Neuronal stem cell (in vitro differentiated cells): ENCODE data around the gene TWF2.

ENCODE experiments used
- DNase-seq: peaks from one replicate; pipeline ENCODE4 v3.0.0-alpha.2; 2013; ENCODE audit warnings: low spot score
- H2AFZ ChIP-seq: one replicate; pipeline ENCODE4 v1.6.1; 2013; ENCODE audit warnings: mild to moderate bottlenecking, low read length, inconsistent platforms
- H2AK5ac ChIP-seq: 2 replicates; pipeline ENCODE4 v1.6.1; 2013; ENCODE audit warnings: low read depth, mild to moderate bottlenecking, inconsistent platforms, low read length, moderate library complexity, mixed read lengths
- H2BK120ac ChIP-seq: 2 replicates; pipeline ENCODE4 v1.6.1; 2013; ENCODE audit warnings: low read depth, mild to moderate bottlenecking, inconsistent platforms, low read length, moderate library complexity, mixed read lengths
- H2BK12ac ChIP-seq: one replicate; pipeline ENCODE4 v1.6.1; 2013; ENCODE audit warnings: low read length, inconsistent platforms
- H2BK15ac ChIP-seq: 2 replicates; pipeline ENCODE4 v1.6.1; 2013; ENCODE audit warnings: mild to moderate bottlenecking, low read length, inconsistent platforms, mixed read lengths
- H2BK5ac ChIP-seq: one replicate; pipeline ENCODE4 v1.6.1; 2013; ENCODE audit warnings: inconsistent platforms, mild to moderate bottlenecking, low read length, moderate library complexity
- H3K14ac ChIP-seq: one replicate; pipeline ENCODE4 v1.6.1; 2013; ENCODE audit warnings: low read length, inconsistent platforms
- H3K18ac ChIP-seq: 2 replicates; pipeline ENCODE4 v1.6.1; 2013; ENCODE audit warnings: low read length, inconsistent platforms
- H3K23ac ChIP-seq: 2 replicates; pipeline ENCODE4 v1.6.1; 2013; ENCODE audit warnings: low read depth, mild to moderate bottlenecking, mixed read lengths, low read length, inconsistent platforms; ENCODE audit not compliant: poor library complexity
- H3K27ac ChIP-seq: replicated peaks from 3 replicates; pipeline ENCODE4 v1.5.1; 2013; ENCODE audit warnings: low read length, inconsistent platforms
- H3K27me3 ChIP-seq, 3 experiments: 2 replicates each; pipeline ENCODE4 v1.6.1; 2013; ENCODE audit warnings: low read length in 3 of 3, mild to moderate bottlenecking in 2 of 3, inconsistent platforms in 1 of 3, low read depth in 1 of 3, mixed read lengths in 1 of 3, moderate library complexity in 1 of 3; ENCODE audit not compliant: control insufficient read depth in 3 of 3, insufficient read depth in 3 of 3
- H3K36me3 ChIP-seq, 2 donors: replicated peaks in 1 of 2; 2 replicates each; pipeline ENCODE4 v1.6.1; 2013; ENCODE audit warnings: low read length in 2 of 2; ENCODE audit not compliant: control insufficient read depth in 2 of 2, insufficient read depth in 2 of 2
- H3K4ac ChIP-seq: 2 replicates; pipeline ENCODE4 v1.6.1; 2013; ENCODE audit warnings: inconsistent platforms, mild to moderate bottlenecking, low read length, moderate library complexity
- H3K4me1 ChIP-seq, 2 donors: 1 replicate in 1 of 2; 2 replicates in 1 of 2; pipeline ENCODE4 v1.6.1; 2013; ENCODE audit warnings: low read length in 2 of 2, low read depth in 1 of 2; ENCODE audit not compliant: control insufficient read depth in 2 of 2, insufficient read depth in 1 of 2
- H3K4me2 ChIP-seq: one replicate; pipeline ENCODE4 v1.6.1; 2013; ENCODE audit warnings: mild to moderate bottlenecking, low read length, inconsistent platforms; ENCODE audit not compliant: insufficient read depth, poor library complexity, severe bottlenecking
- H3K4me3 ChIP-seq, 2 donors: 2 replicates each; pipeline ENCODE4 v1.5.1; 2013; ENCODE audit warnings: low read length in 2 of 2, mild to moderate bottlenecking in 2 of 2, inconsistent platforms in 1 of 2, moderate library complexity in 1 of 2
- H3K79me1 ChIP-seq: one replicate; pipeline ENCODE4 v1.6.1; 2013; ENCODE audit warnings: low read depth, mild to moderate bottlenecking, inconsistent platforms, low read length, moderate library complexity
- H3K9ac ChIP-seq: one replicate; pipeline ENCODE4 v1.6.1; 2013; ENCODE audit warnings: mild to moderate bottlenecking, low read depth, low read length, inconsistent platforms; ENCODE audit not compliant: poor library complexity
- H3K9me3 ChIP-seq, 2 donors: replicated peaks in 1 of 2; 2 replicates each; pipeline versions ENCODE3 to v1.6.1; 2013; ENCODE audit warnings: low read length in 2 of 2, mild to moderate bottlenecking in 2 of 2, inconsistent platforms in 1 of 2, low read depth in 1 of 2, mixed read lengths in 1 of 2, moderate library complexity in 1 of 2; ENCODE audit not compliant: control insufficient read depth in 2 of 2, insufficient read depth in 1 of 2
- H4K8ac ChIP-seq: one replicate; pipeline ENCODE4 v1.6.1; 2013; ENCODE audit warnings: low read depth, mild to moderate bottlenecking, inconsistent platforms, low read length, moderate library complexity
- H4K91ac ChIP-seq: one replicate; pipeline ENCODE4 v1.6.1; 2013; ENCODE audit warnings: low read length, low read depth, mild to moderate bottlenecking, inconsistent platforms; ENCODE audit not compliant: poor library complexity
- WGBS, 2 donors: extraction: QIAGEN DNeasy Blood & Tissue Kit; methylation state at CpG; one replicate each; pipeline ENCODE4 v1.1.7; 2013; ENCODE audit warnings: missing lambda C conversion rate in 2 of 2, mixed read lengths in 1 of 2; ENCODE audit not compliant: insufficient read length in 2 of 2, insufficient replicate concordance in 1 of 2; ENCODE audit errors: extremely low coverage in 2 of 2; 5-methylcytosine and 5-hydroxymethylcytosine counted together

The TWF2 gene

DNA sequence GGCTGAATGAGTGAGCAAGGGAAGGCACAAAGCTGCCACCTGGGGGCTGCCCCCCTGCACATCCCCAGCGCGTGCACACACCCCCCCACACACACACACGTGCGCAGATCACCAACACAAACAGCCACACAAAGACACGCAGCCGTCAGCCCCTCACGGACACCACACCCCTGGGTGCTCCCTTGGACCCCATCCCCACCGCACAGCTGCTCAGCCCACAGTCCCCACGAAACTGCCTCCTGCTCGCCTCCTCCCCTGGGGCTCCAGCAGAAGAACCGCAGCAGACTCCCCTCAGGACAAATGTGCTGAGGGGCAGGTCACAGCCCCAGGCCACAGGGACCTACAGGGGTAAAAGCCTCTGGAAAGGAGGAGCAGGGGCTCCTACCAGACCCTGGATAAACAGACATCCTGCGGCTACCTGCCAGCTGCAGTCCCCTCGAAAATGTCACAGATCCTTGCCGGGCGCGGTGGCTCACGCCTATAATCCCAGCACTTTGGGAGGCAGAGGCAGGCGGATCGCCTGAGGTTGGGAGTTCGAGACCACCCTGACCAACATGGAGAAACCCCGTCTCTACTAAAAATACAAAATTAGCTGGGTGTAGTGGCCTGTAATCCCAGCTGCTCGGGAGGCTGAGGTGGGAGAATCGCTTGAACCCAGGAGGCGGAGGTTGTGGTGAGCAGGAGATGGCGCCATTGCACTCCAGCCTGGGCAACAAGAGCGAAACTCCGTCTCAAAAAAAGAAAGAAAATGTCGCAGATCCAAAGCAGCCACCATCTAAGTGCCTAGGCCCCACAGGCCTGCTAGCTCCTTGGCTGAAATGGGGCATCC lies 6.5 kb downstream of the TWF2 start:
- Histone ChIP-seq H2BK15ac (peak overlapping the region; percentile 5), H3K4ac (no peak overlapping the region), H3K9me3 (no peaks in the 10 kb centered on the region), H3K18ac (no peak overlapping the region), H3K36me3 (peaks cover 14 to 43% of the 10 kb centered on the region in 2 donors), H3K9ac (no peak overlapping the region), H2AK5ac (peak overlapping the region; percentile 24), H2BK120ac (no peak overlapping the region), H3K4me2 (no peak overlapping the region), H3K4me3 (no peak overlapping the region), H2BK5ac (peak overlapping the region; percentile 2), H3K14ac (no peak overlapping the region), H3K23ac (no peak overlapping the region), H4K91ac (no peak overlapping the region), H3K27me3 (no peaks in the 10 kb centered on the region), H2AFZ (no peak overlapping the region), H2BK12ac (peak overlapping the region; percentile 50), H3K27ac (no peak overlapping the region), H4K8ac (no peak overlapping the region), H3K79me1 (no peaks in the 10 kb centered on the region), H3K4me1 (peaks cover 4 to 5% of the 10 kb centered on the region in 2 donors)
- no peak for DNase-seq
- no CpG with 5 or more reads among the region's 28 CpGs for WGBS, 2 donors

DNA sequence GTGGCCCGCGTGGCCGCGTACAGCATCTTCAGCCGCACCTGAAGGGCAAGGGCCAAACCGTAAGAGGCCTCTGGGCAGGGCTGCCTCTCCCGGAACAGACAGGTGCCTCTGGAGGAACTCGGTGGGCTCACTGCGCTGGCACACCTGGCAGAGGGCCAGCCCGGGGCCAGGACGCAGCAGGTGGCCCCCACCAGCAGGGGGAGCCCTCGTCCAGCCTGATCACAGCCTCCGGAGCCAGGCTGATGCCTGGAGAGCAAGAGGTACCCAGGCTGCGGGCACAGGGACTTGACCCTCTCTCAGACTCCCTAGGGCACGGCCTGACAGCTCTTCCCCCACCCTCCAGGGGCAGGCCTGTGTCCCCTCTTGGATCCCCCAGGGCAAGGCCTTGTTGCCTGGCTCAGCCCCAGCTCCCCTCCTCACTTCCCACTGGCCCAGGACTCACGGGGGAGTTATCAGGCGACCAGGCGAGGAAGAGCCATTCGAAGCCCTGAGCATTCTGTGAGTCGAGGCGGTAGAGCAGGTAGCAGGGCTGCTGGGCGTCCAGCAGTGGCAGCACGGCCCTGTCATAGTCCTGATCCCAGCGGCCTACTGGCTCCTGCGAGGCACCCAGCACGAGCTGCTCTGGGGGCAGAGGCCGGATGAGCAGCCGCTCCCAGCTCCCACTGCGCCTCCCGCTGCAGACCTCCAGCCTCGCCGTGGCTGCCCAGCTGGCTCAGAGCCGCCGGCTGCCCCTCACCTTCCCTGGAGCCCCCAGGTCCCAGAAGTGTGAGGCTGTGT lies 7.3 kb downstream of the TWF2 start:
- peak overlapping the region; percentile 47 for H3K14ac ChIP-seq
- no peak overlapping the region for H3K23ac ChIP-seq
- no CpG with 5 or more reads among the region's 34 CpGs for WGBS, 2 donors
- H2BK15ac ChIP-seq: no peak overlapping the region
- H3K9ac ChIP-seq: peak overlapping the region; percentile 39
- no peak overlapping the region for H2AFZ ChIP-seq
- peak overlapping the region; percentile 77 for H2AK5ac ChIP-seq
- DNase-seq: peak; percentile 46
- H3K4me3 ChIP-seq: no peak overlapping the region
- no peak overlapping the region for H4K8ac ChIP-seq
- H4K91ac ChIP-seq: no peak overlapping the region
- peak overlapping the region; percentile 20 for H2BK5ac ChIP-seq
- H3K79me1 ChIP-seq: no peaks in the 10 kb centered on the region
- H3K27me3 ChIP-seq: no peaks in the 10 kb centered on the region
- H3K27ac ChIP-seq: no peak overlapping the region
- no peak overlapping the region for H3K18ac ChIP-seq
- H3K4me2 ChIP-seq: no peak overlapping the region
- no peaks in the 10 kb centered on the region for H3K9me3 ChIP-seq
- H3K4me1 ChIP-seq: no peaks in the 10 kb centered on the region
- H2BK120ac ChIP-seq: no peak overlapping the region
- peak overlapping the region; percentile 50 for H2BK12ac ChIP-seq
- peaks cover 14 to 44% of the 10 kb centered on the region in 2 donors for H3K36me3 ChIP-seq
- no peak overlapping the region for H3K4ac ChIP-seq

DNA sequence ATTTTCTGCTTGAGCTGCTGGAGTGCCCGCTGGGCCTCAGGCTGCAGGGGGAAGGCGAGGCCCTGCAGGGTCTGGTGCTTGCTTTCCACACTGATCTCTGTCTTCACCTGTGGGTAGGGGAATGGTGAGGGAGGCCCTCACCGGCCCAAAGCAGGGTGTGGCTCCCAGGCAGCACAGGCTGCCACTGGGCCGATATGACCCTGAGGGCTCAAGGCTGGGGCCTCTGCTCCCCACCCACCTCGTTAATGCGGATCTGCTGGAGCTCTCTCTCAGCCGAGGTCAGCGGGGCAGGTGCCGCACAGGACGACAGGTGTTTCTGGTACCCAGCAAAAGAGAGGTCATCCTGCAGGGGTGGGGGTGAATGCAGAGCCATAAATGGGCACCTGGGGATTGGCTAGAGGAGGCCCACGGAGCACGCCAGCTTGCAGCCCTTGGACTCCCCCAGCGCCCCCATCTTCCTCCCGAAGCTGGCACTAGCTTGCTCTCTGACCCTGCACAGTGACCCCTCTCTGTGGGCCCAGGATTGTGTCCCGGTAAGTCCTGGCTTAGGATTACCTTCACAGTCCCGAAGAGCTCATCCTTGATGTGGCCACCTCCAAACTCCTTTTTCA lies 8.0 kb downstream of the TWF2 start:
- H3K4me2 ChIP-seq: no peak overlapping the region
- no peak overlapping the region for H2AFZ ChIP-seq
- H3K79me1 ChIP-seq: no peaks in the 10 kb centered on the region
- peak overlapping the region; percentile 39 for H3K9ac ChIP-seq
- H3K36me3 ChIP-seq: peaks cover 14 to 44% of the 10 kb centered on the region in 2 donors
- no peak overlapping the region for H3K27ac ChIP-seq
- no peak overlapping the region for H3K14ac ChIP-seq
- H4K8ac ChIP-seq: no peak overlapping the region
- no CpG with 5 or more reads among the region's 16 CpGs for WGBS, 2 donors
- no peak overlapping the region for H3K4ac ChIP-seq
- no peaks in the 10 kb centered on the region for H3K9me3 ChIP-seq
- H4K91ac ChIP-seq: no peak overlapping the region
- H2BK12ac ChIP-seq: no peak overlapping the region
- no peak overlapping the region for H3K4me3 ChIP-seq
- H2AK5ac ChIP-seq: peak overlapping the region; percentile 77
- H3K27me3 ChIP-seq: no peaks in the 10 kb centered on the region
- H2BK5ac ChIP-seq: peak overlapping the region; percentile 20
- H3K23ac ChIP-seq: no peak overlapping the region
- no peak overlapping the region for H3K18ac ChIP-seq
- no peak for DNase-seq
- H2BK120ac ChIP-seq: no peak overlapping the region
- H3K4me1 ChIP-seq: no peaks in the 10 kb centered on the region
- no peak overlapping the region for H2BK15ac ChIP-seq

DNA sequence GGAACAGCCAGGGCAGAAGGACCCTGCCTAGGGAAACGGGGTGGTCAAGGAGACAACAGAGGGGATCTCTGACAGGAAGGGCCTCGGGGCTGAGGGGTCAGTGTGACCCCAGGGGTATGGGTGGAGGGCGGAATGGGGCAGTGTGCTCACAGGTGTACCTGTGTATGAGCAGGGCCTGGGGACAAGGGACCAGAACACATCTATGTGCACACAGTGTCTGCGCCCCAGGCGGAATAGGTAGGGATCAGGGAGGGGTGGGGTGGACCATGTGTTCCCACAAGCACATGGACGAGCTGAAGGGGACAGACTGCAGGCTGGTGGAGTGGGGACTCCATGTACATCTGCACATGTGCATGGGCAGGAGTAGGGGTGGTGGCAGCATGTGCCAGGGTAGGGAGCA lies 8.5 kb downstream of the TWF2 start:
- H3K4me1 ChIP-seq: no peaks in the 10 kb centered on the region
- no peak overlapping the region for H4K8ac ChIP-seq
- no peak overlapping the region for H3K14ac ChIP-seq
- no peaks in the 10 kb centered on the region for H3K27me3 ChIP-seq
- H3K4ac ChIP-seq: no peak overlapping the region
- no peak overlapping the region for H3K18ac ChIP-seq
- peaks cover 14 to 41% of the 10 kb centered on the region in 2 donors for H3K36me3 ChIP-seq
- H2BK5ac ChIP-seq: no peak overlapping the region
- no peak overlapping the region for H3K27ac ChIP-seq
- no peak overlapping the region for H3K9ac ChIP-seq
- H3K23ac ChIP-seq: no peak overlapping the region
- no peak overlapping the region for H2AFZ ChIP-seq
- no peak overlapping the region for H2BK15ac ChIP-seq
- no peaks in the 10 kb centered on the region for H3K79me1 ChIP-seq
- no peak overlapping the region for H3K4me2 ChIP-seq
- WGBS, 2 donors: no CpG with 5 or more reads among the region's 6 CpGs
- no peaks in the 10 kb centered on the region for H3K9me3 ChIP-seq
- no peak for DNase-seq
- no peak overlapping the region for H2AK5ac ChIP-seq
- no peak overlapping the region for H3K4me3 ChIP-seq
- H2BK12ac ChIP-seq: no peak overlapping the region
- no peak overlapping the region for H2BK120ac ChIP-seq
- no peak overlapping the region for H4K91ac ChIP-seq
